Hepatocyte (in vitro differentiated cells): ENCODE data around the gene SLC38A10.

Experiments
- EZH2 ChIP-seq: fragments of 200-600 bp; sonication (generic); IDR thresholded peaks from 2 replicates; pipeline ENCODE4 v1.6.1; 2016; ENCODE audit warnings: antibody characterized with exemption, mild to moderate bottlenecking, borderline replicate concordance
- EZH2phosphoT487 ChIP-seq: fragments of 200-600 bp; sonication (generic); IDR thresholded peaks from one replicate; pipeline ENCODE4 v1.6.1; 2018; ENCODE audit warnings: antibody characterized with exemption, mild to moderate bottlenecking, low read depth, moderate library complexity; ENCODE audit not compliant: unreplicated experiment, severe bottlenecking
- TF ChIP-seq, protein P1 (sequence below): fragments of 200-600 bp; sonication (generic); IDR thresholded peaks from 2 replicates; pipeline ENCODE4 v1.5.1; 2016; ENCODE audit warnings: antibody characterized with exemption, mild to moderate bottlenecking; ENCODE audit not compliant: poor library complexity

DNA sequence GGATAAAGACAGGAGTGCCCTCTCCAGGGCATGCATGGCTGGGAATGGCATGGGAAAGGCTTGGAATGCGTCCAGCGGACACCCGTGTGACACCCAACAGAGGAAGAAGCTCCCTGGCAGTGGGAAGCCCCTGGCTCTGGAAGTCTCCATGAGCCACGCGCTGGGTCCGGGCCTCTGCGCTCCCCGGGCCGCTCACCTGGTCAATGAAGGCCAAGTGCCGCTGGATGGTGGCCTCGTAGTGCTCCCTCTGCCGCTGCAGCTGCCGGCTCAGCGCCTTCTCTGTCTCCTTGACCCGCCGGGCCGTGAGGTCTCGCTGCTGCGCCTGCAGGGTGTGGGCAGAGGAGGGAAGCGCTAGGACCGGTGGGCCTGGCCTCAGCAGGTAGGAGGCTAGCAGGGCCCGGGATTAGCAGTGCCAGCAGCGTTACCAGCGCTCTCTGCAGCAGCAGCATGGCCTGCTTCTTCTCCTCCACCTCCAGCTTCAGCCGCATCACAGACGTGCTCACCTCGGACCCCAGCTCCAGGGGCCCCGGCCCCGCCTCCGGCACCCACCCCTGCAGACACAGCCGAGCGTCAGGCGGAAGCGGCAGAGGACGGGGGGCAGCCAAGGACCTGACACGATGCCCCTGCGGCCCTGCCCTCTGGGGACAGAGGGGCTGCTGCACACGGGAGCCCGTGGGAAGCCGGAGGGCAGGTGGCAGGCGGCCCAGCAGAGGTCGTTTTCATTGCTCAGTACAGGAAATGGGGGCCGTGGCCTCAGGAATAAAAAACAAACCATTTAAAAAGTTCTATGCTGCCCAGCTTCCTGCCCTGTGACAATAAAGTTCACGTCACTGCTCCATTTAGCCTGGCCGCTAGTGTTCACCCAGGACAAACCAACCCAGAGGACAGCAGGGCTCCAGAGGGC is 98.3 kb downstream of the SLC38A10 start:
- TF ChIP-seq EZH2 (no peak), EZH2phosphoT487 (no peak)
- TF ChIP-seq, protein P1, sequence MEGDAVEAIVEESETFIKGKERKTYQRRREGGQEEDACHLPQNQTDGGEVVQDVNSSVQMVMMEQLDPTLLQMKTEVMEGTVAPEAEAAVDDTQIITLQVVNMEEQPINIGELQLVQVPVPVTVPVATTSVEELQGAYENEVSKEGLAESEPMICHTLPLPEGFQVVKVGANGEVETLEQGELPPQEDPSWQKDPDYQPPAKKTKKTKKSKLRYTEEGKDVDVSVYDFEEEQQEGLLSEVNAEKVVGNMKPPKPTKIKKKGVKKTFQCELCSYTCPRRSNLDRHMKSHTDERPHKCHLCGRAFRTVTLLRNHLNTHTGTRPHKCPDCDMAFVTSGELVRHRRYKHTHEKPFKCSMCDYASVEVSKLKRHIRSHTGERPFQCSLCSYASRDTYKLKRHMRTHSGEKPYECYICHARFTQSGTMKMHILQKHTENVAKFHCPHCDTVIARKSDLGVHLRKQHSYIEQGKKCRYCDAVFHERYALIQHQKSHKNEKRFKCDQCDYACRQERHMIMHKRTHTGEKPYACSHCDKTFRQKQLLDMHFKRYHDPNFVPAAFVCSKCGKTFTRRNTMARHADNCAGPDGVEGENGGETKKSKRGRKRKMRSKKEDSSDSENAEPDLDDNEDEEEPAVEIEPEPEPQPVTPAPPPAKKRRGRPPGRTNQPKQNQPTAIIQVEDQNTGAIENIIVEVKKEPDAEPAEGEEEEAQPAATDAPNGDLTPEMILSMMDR = no peak
